ENCODE results near the gene GNG12.

GRCh38 chr1:67861856-67862516, 28.7 kb upstream of the GNG12 start:
- TF ChIP-seq POLR2A (IDR thresholded peaks at IDR 0.05; ENCODE audit: low read depth, low read length), result no peak
- no peak for TF ChIP-seq POLR2AphosphoS5 (IDR thresholded peaks at IDR 0.05; ENCODE audit: low read depth, low read length)
